OCI-M2 (cell line): ENCODE results near the gene SATB2.

Source experiments
- DNase-seq: peaks from one replicate; lab custom pipeline; 2025; ENCODE audit not compliant: unreplicated experiment; lab: John Stamatoyannopoulos, UW

SATB2 gene

GRCh38 chr2:199452260-199452990 lies 5.3 kb downstream of the SATB2 start:
- no peak for DNase-seq

- DNase-seq, result no peak
Observed at GRCh38 chr2:199449956-199450355, 7.8 kb downstream of the SATB2 start.

- no peak for DNase-seq
Observed at GRCh38 chr2:199449455-199449854, 8.3 kb downstream of the SATB2 start.

DNA sequence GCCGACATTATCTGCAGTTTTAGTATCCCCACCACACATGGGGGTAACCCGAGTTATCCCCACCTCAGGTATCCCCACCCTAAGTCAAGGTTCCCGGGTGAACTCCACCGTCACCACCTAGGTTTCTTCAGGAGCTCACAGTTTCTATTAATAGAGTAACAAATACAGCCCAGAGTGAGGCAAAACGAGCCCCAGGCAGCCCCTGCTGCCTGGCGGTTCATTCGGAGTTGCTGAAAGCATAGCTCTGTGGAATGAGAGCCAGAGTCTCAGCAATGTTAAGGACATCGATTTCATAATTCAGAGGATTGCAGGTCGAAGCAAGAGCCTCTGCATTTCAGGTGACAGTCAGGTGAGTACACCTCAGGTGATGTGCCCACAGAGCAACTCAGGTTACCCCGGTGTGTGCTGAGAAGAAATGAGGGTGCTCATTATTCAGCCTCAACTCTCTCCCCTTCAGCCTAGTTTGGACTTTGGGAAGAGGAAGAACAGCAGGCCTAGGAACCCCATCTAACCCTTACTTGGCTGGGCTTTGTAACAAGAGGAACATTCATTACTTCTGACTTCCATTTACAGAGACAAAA lies 10.7 kb downstream of the SATB2 start:
- DNase-seq, result no peak

DNA sequence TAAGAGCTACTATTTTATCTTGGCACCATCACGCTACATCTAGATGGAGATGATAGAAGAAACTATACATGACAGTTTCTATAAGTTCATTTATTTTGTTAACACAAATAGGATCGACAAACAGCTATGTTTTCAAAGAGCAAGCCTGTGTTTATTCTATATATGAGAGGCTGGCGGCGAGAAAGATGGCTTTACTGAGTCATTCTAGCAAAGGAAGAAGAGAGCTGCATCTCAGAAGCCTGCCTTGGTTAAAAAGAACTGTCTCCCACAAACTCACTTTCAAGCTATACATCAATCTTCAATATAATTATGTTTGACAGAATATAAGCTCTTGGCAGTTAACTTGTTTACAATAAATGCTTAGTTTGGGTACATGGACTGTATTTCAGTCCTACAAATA lies 13.0 kb downstream of the SATB2 start:
- DNase-seq, result no peak

GRCh38 chr2:199443589-199444130 lies 14.1 kb downstream of the SATB2 start:
- DNase-seq, result no peak

GRCh38 chr2:199442173-199442572 lies 15.6 kb downstream of the SATB2 start:
- no peak for DNase-seq

DNA sequence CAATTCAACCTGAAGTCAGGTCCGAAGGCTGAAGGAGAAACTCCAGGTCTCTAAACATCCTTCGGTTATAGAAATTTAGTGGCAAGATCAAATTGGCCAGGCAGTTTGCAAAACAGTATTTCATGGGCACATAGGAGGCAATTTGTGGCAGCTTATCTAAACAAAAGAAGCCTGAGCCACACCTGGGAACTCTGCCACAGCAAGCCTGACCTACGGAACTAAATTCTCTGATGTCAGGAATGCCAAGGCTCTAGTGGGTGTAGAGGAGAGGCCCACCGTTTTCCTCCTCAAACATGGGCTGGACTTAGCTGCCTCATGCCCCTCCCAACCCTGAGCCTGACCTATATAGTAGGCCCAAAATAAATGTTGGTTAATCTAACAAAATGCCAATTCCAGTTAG lies 16.0 kb downstream of the SATB2 start:
- no peak for DNase-seq

DNA sequence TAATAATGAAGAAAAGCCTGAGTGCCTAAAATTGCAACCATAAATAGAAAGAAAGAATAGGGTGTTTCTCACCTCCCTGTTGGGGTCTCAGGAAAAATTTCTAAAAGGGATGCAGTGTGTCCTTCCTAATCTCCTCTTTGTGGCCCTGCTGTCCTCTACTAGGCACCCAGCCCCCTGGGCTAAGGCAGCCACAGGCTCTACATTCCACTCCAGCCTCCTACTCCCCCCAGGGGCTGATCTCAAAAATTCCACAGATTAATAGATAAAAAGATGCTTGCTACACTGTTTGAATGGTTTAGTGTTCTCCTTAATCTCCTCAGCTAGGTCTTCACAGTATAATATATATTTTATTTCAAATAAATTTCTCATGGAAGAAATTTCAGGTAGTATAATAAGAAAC lies 17.6 kb downstream of the SATB2 start:
- no peak for DNase-seq

GRCh38 chr2:199439542-199439941 lies 18.2 kb downstream of the SATB2 start:
- no peak for DNase-seq

GRCh38 chr2:199439066-199439465 lies 18.7 kb downstream of the SATB2 start:
- DNase-seq, result no peak

DNA sequence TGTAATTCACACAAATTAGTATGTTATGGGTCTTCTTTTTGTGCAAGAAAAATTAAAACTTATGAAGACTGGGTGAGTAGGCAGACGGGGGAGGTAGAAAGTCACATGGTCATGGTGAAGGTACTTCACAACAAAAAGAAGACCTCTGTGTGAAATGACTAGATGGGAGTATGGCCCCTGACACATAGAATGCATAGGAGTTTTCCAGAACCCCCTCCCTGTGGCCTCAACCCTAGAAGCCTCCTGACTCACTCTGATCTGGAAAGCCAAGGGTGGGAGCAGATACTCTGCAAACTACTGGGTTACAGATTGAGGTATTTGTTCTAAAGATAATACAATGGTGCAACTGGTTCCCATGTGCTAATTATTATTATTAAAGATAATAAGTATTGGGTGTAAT lies 23.2 kb downstream of the SATB2 start:
- DNase-seq, result no peak

DNA sequence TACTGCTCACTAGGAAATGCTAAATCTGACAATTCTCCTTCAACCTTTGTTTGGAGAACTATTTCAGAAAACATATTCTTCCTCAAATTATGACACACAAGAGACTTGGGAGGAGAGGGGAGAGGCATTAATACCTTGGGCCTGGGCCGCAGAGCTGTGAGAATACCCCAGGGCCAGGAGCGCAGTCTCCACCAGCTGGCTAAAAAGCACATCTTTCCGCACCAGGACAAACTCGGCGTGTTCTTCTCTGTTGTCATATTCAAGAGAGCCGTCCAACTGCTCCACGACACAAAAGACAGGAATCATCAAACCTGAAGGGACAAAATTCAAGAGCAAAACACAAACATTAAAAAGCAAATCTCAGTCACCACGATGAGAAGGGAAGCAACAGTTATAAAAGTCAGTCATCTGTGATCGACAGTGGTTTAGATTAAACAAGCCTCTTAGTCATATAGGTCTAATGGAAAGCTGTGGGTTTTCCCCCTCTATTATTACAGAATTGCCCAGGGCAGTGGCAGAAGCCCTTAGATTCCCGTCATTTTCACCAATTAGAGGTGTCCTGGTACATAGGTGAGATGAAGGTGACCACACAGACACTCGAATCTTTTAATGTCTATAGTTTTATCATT lies 24.4 kb downstream of the SATB2 start:
- no peak for DNase-seq

- no peak for DNase-seq
Observed at GRCh38 chr2:199431746-199432213, 26.0 kb downstream of the SATB2 start.

- no peak for DNase-seq
Observed at GRCh38 chr2:199430214-199430613, 27.5 kb downstream of the SATB2 start.

- DNase-seq, result no peak
Observed at GRCh38 chr2:199428291-199428690, 29.4 kb downstream of the SATB2 start.

DNA sequence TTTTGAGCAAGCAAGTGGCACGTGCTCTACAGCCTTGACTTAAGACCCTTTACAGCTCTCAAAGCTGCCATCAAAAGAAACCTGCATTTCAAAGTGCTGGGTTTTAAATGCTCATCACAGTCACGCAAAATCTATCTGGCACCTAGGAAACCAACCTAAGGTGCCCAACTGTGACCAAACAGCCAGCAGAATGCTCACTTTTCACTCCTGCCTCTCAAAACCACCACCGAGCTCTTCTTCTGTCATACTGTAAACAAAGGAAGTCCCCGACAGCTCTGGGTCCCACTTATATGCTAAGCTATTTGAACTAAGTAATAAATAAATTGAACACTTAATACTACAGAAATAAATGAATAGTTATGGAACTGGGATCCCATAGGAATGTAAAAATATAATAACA lies 33.6 kb downstream of the SATB2 start:
- DNase-seq, result no peak

DNA sequence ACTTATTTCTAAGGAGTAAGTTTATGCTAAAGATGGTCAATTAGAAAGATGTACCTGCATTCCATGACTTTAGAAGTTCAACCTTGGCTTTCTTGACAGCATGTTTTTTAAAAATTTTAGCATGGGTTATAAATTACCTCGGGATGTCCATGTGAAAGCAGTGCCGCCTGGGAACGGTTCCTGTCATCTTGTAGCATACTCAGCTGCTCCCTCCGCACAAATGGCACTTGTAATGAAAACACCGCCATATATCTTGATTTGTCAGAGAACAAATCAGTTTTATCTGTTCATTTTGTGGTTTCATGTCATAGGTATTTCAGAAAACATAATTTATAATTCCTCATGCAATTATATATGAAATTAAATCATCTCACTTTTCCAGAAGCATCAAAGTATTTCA lies 38.3 kb downstream of the SATB2 start:
- DNase-seq, result no peak

- no peak for DNase-seq
Observed at GRCh38 chr2:199414465-199414864, 43.3 kb downstream of the SATB2 start.

- no peak for DNase-seq
Observed at GRCh38 chr2:199414001-199414400, 43.7 kb downstream of the SATB2 start.

GRCh38 chr2:199409759-199410529 lies 47.8 kb downstream of the SATB2 start:
- no peak for DNase-seq
